Smooth muscle cell (in vitro differentiated cells): ENCODE measurements around the gene PTGES3L. TPM values are rescaled to one million over a fixed set of nuclear protein-coding genes. Genes with fewer than 3 reads are reported as not detected.
"Not testable (repeated sequence)": the region's sequence is repeated elsewhere in the genome, so short reads cannot be mapped to it uniquely, and the experiment has no call there.

ENCODE experiments used
- DNase-seq: peaks from one replicate; lab custom pipeline; 2025; ENCODE audit not compliant: unreplicated experiment; lab: John Stamatoyannopoulos, UW
- H2AFZ ChIP-seq: fragments of 200-600 bp; sonication (generic); 2 replicates; pipeline ENCODE4 v1.6.0; 2016; ENCODE audit warnings: antibody characterized with exemption, low read depth, mild to moderate bottlenecking
- H3F3A ChIP-seq: fragments of 200-600 bp; sonication (generic); 2 replicates; pipeline ENCODE4 v1.6.0; 2017; ENCODE audit warnings: antibody characterized with exemption, low read depth
- H3K27ac ChIP-seq: fragments of 200-600 bp; sonication (generic); 2 replicates; pipeline ENCODE4 v1.5.1; 2016; ENCODE audit warnings: low read depth, mild to moderate bottlenecking
- H3K27me3 ChIP-seq: fragments of 200-600 bp; sonication (generic); 2 replicates; pipeline ENCODE4 v1.6.1; 2016; ENCODE audit warnings: low read depth, mild to moderate bottlenecking
- H3K36me3 ChIP-seq: fragments of 200-600 bp; sonication (generic); 2 replicates; pipeline ENCODE4 v1.5.1; 2016; ENCODE audit warnings: low read depth
- H3K4me1 ChIP-seq: fragments of 200-600 bp; sonication (generic); 2 replicates; pipeline ENCODE4 v1.5.1; 2016; ENCODE audit warnings: low read depth
- H3K4me2 ChIP-seq: fragments of 200-600 bp; sonication (generic); 2 replicates; pipeline ENCODE4 v1.6.0; 2016; ENCODE audit warnings: mild to moderate bottlenecking
- H3K4me3 ChIP-seq: fragments of 200-600 bp; sonication (generic); 2 replicates; pipeline ENCODE4 v1.5.1; 2016; ENCODE audit warnings: mild to moderate bottlenecking
- H3K79me2 ChIP-seq: fragments of 200-600 bp; sonication (generic); 2 replicates; pipeline ENCODE4 v1.6.0; 2016; ENCODE audit warnings: low read depth, mild to moderate bottlenecking
- H3K9ac ChIP-seq: fragments of 200-600 bp; sonication (generic); 2 replicates; pipeline ENCODE4 v1.6.0; 2016; ENCODE audit warnings: low read depth
- H3K9me3 ChIP-seq: fragments of 200-600 bp; sonication (generic); replicated peaks from 2 replicates; pipeline ENCODE4 v1.5.1; 2016; ENCODE audit warnings: low read depth
- H4K20me1 ChIP-seq: fragments of 200-600 bp; sonication (generic); 2 replicates; pipeline ENCODE4 v1.6.0; 2016; ENCODE audit warnings: low read depth
- WGBS: methylation state at CpG from one replicate; pipeline ENCODE4 v1.1.7; 2016; ENCODE audit warnings: low lambda C conversion rate; 5-methylcytosine and 5-hydroxymethylcytosine counted together
- polyA plus RNA-seq: library from polyadenylated mRNA; unstranded; fragments of >200 nt; fragmentation: Nextera tagmentation; extraction: Ambion mirVana; gene quantifications from 2 replicates; pipeline ENCODE4 v1.2.1, GENCODE V29; 2016
- total RNA-seq: library from RNA; depleted of rRNA; stranded (reverse); fragments of >200 nt; gene quantifications from 2 replicates; pipeline ENCODE4 v1.2.3, GENCODE V29; 2014
- TF ChIP-seq, protein P1 (sequence below): fragments of 200-600 bp; sonication (generic); IDR thresholded peaks from 2 replicates; pipeline ENCODE4 v1.5.1; 2017; ENCODE audit warnings: borderline replicate concordance, mild to moderate bottlenecking, antibody characterized with exemption; ENCODE audit not compliant: insufficient read depth, poor library complexity, severe bottlenecking

The PTGES3L gene
- total and polyA plus RNA-seq, 2 experiments from 2014 or later = 6.7 to 8.3 TPM

DNA sequence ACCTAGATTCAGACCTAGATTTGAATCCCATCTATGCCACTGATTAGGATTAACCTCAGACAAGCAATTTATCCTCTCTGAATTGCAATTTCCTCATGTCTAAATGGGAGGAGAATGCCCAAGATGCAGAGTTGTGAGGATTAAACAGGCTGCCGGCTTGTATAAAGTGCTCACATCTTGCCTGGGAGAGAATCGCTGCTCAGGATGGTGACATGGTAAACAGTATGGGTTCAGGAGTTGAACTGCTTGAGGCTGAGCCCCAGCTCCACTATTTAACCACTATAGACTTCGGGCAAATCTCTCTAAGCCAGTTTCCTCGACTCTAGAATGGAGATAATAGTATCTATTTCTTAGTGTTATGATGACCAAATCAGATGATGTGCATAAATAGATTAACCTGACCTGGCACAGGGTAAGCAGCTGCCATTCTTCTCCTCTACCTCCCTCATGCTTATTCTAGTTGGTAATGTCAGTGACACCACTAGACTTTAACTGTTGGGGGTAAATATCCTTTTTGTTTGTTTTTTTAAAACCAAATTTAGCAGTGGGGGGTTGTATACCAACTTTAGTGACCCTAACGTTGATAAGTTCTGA lies 17.6 kb upstream of the PTGES3L start:
- 35% methylated on average over 5 of the region's 5 CpGs for WGBS
- peak overlapping the region; percentile 41 for H3K4me3 ChIP-seq
- peaks cover 29% of the 10 kb centered on the region for H3F3A ChIP-seq
- peak overlapping the region; percentile 82 for H3K4me2 ChIP-seq
- DNase-seq = no peak
- TF ChIP-seq, protein P1, sequence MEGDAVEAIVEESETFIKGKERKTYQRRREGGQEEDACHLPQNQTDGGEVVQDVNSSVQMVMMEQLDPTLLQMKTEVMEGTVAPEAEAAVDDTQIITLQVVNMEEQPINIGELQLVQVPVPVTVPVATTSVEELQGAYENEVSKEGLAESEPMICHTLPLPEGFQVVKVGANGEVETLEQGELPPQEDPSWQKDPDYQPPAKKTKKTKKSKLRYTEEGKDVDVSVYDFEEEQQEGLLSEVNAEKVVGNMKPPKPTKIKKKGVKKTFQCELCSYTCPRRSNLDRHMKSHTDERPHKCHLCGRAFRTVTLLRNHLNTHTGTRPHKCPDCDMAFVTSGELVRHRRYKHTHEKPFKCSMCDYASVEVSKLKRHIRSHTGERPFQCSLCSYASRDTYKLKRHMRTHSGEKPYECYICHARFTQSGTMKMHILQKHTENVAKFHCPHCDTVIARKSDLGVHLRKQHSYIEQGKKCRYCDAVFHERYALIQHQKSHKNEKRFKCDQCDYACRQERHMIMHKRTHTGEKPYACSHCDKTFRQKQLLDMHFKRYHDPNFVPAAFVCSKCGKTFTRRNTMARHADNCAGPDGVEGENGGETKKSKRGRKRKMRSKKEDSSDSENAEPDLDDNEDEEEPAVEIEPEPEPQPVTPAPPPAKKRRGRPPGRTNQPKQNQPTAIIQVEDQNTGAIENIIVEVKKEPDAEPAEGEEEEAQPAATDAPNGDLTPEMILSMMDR = no peak
- peaks cover 32% of the 10 kb centered on the region for H3K79me2 ChIP-seq
- H3K4me1 ChIP-seq = peaks cover 11% of the 10 kb centered on the region
- no peaks in the 10 kb centered on the region for H3K27me3 ChIP-seq
- no peaks in the 10 kb centered on the region for H3K9me3 ChIP-seq
- H3K27ac ChIP-seq = peak overlapping the region; percentile 48
- H3K9ac ChIP-seq = peak overlapping the region; percentile 43
- no peaks in the 10 kb centered on the region for H3K36me3 ChIP-seq
- peaks cover 39% of the 10 kb centered on the region for H4K20me1 ChIP-seq
- peak overlapping the region; percentile 46 for H2AFZ ChIP-seq

DNA sequence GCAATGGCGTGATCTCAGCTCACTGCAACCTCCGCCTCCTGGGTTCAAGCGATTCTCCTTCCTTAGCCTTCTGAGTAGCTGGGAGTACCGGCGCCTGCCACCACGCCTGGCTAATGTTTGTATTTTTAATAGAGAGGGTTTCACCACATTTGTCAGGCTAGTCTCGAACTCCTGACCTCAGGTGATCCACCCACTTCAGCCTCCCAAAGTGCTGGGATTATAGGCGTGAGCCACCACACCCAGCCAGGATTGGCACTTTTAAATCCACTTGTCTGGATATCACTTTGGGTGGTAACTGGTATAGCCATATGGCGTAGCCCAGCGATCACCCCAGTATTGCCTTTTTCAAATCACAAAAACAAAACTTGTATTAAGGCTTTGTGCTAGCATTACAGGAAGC lies 14.0 kb upstream of the PTGES3L start:
- H3K4me2 ChIP-seq, H3K4me3 ChIP-seq, H3K27ac ChIP-seq, H4K20me1 ChIP-seq, H3K36me3 ChIP-seq, H3K27me3 ChIP-seq, H2AFZ ChIP-seq, H3K79me2 ChIP-seq, DNase-seq, H3K9me3 ChIP-seq, H3K9ac ChIP-seq, H3K4me1 ChIP-seq: not testable (repeated sequence)
- H3F3A ChIP-seq = peaks cover 10% of the 10 kb centered on the region
- WGBS = 88% methylated on average over 10 of the region's 10 CpGs

DNA sequence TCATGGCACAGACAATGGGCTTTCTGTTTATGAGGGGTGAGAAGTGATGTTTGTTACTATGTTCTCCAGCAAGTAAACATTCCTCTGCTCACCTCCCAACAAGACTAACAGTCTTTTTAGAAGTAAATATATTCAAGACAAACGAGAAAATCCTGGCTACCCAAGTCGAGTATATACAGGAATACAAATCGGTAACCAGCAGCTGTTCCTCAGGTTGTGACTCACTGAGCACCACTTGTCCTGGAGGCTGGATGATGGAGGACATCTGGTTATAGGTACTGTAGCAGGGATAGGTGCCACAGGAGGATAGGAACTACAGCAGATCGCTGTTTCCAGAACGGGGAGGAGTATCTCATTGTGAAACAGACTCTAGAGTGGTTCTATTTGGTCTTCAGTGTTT lies 13.0 kb upstream of the PTGES3L start:
- 94% methylated on average over 5 of the region's 5 CpGs for WGBS

DNA sequence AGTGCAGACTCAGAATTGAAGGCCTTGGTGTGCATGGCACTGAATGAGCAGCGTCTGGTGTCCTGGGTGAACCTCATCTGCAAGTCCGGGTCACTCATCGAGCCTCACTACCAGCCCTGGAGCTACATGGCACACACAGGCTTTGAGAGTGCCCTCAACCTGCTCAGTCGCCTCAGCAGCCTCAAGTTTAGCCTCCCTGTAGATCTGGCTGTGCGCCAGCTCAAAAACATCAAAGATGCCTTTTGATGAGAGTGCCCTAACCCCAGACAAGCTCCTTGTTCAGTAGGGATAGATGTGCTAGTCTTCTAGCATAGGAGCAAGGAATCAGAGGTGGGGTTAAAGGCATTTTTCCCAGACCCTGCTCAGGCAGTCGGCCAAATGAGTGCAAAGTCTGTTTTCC lies 11.6 kb upstream of the PTGES3L start:
- Histone ChIP-seq H3K4me1 (no peaks in the 10 kb centered on the region), H3K9ac (no peak overlapping the region), H3K4me2 (no peak overlapping the region), H3K9me3 (no peaks in the 10 kb centered on the region), H4K20me1 (no peaks in the 10 kb centered on the region), H3K27ac (no peak overlapping the region), H3K27me3 (no peaks in the 10 kb centered on the region), H3F3A (peaks cover 9% of the 10 kb centered on the region), H3K36me3 (peaks cover 22% of the 10 kb centered on the region), H3K4me3 (no peak overlapping the region), H3K79me2 (no peaks in the 10 kb centered on the region), H2AFZ (no peak overlapping the region)
- TF ChIP-seq, protein P1 = no peak
- no peak for DNase-seq
- WGBS = 97% methylated on average over 6 of the region's 6 CpGs

More for the DNA sequence above, 13.0 kb upstream of the PTGES3L start:
- Histone ChIP-seq H3K79me2 (no peaks in the 10 kb centered on the region), H3K9me3 (no peaks in the 10 kb centered on the region), H3K4me3 (no peak overlapping the region), H4K20me1 (no peaks in the 10 kb centered on the region), H3K9ac (no peak overlapping the region), H3K27ac (no peak overlapping the region), H3F3A (peaks cover 9% of the 10 kb centered on the region), H3K36me3 (peaks cover 10% of the 10 kb centered on the region), H2AFZ (no peak overlapping the region), H3K4me2 (no peak overlapping the region), H3K27me3 (no peaks in the 10 kb centered on the region), H3K4me1 (no peaks in the 10 kb centered on the region)
- no peak for DNase-seq
- TF ChIP-seq, protein P1 = no peak
